ENCODE data around the gene MYCN.

MYCN gene

GRCh38 chr2:15974565-15975260 is 34.4 kb downstream of the MYCN start:
- TF ChIP-seq CTCF (conservative IDR thresholded peaks at IDR 0.05; ENCODE audit: low read depth, low read length), result no peak
- H3K4me3 ChIP-seq (ENCODE audit: low read length), result no peak overlapping the region
- DNase-seq (ENCODE audit: low read depth), result no peak

GRCh38 chr2:15975261-15975600 is 34.9 kb downstream of the MYCN start:
- DNase-seq (ENCODE audit: low read depth), result no peak
- H3K4me3 ChIP-seq (ENCODE audit: low read length), result no peak overlapping the region
- TF ChIP-seq CTCF (conservative IDR thresholded peaks at IDR 0.05; ENCODE audit: low read depth, low read length), result no peak

GRCh38 chr2:15975676-15976075 is 35.3 kb downstream of the MYCN start:
- TF ChIP-seq CTCF (conservative IDR thresholded peaks at IDR 0.05; ENCODE audit: low read depth, low read length), result no peak
- no peak overlapping the region for H3K4me3 ChIP-seq (ENCODE audit: low read length)
- no peak for DNase-seq (ENCODE audit: low read depth)

- no peak for TF ChIP-seq CTCF (conservative IDR thresholded peaks at IDR 0.05; ENCODE audit: low read depth, low read length)
Measured at GRCh38 chr2:15976354-15976753, 36.0 kb downstream of the MYCN start.

GRCh38 chr2:15979051-15979758 is 38.9 kb downstream of the MYCN start:
- no peak overlapping the region for H3K4me3 ChIP-seq (ENCODE audit: low read length)
- no peak for DNase-seq (ENCODE audit: low read depth)
- no peak for TF ChIP-seq CTCF (conservative IDR thresholded peaks at IDR 0.05; ENCODE audit: low read depth, low read length)

More at GRCh38 chr2:15976354-15976753, 36.0 kb downstream of the MYCN start:
- H3K4me3 ChIP-seq (ENCODE audit: low read length), result no peak overlapping the region
- no peak for DNase-seq (ENCODE audit: low read depth)

GRCh38 chr2:15979759-15980604 is 39.6 kb downstream of the MYCN start:
- no peak for TF ChIP-seq CTCF (conservative IDR thresholded peaks at IDR 0.05; ENCODE audit: low read depth, low read length)
- H3K4me3 ChIP-seq (ENCODE audit: low read length), result no peak overlapping the region
- DNase-seq (ENCODE audit: low read depth), result no peak

Measured in retinal pigment epithelial cell (primary cell).